Dendritic cell treated with granulocyte-macrophage colony-stimulating factor and Interleukin-4, amounts not matched to agents 40 ng/mL and 50 ng/mL, for 4 days (primary cell): ENCODE results near the gene SOWAHC.
"Not testable (repeated sequence)": the region's sequence is repeated elsewhere in the genome, so short reads cannot be mapped to it uniquely, and the experiment has no call there.

Experiments
- H3K27ac Mint-ChIP-seq: one replicate; pipeline ENCODE4 v1.8.0; 2022; ENCODE audit warnings: mild to moderate bottlenecking, mixed read lengths
- H3K27me3 Mint-ChIP-seq: one replicate; pipeline ENCODE4 v1.8.0; 2022; ENCODE audit warnings: mild to moderate bottlenecking, mixed read lengths
- H3K36me3 Mint-ChIP-seq: one replicate; pipeline ENCODE4 v1.8.0; 2022; ENCODE audit warnings: low read depth, mixed read lengths
- H3K4me1 Mint-ChIP-seq: one replicate; pipeline ENCODE4 v1.8.0; 2022; ENCODE audit warnings: low read depth, mixed read lengths
- H3K4me3 Mint-ChIP-seq: one replicate; pipeline ENCODE4 v1.8.0; 2022; ENCODE audit warnings: mild to moderate bottlenecking, moderate library complexity, mixed read lengths
- H3K9me3 Mint-ChIP-seq: one replicate; pipeline ENCODE4 v1.8.0; 2022; ENCODE audit warnings: mixed read lengths
- intact Hi-C: fragments of 100-400 bp; cut with micrococcal nuclease; formaldehyde crosslinking; loops from one replicate; pipeline ENCODE4 v1.15.0; 2022

The SOWAHC gene

DNA sequence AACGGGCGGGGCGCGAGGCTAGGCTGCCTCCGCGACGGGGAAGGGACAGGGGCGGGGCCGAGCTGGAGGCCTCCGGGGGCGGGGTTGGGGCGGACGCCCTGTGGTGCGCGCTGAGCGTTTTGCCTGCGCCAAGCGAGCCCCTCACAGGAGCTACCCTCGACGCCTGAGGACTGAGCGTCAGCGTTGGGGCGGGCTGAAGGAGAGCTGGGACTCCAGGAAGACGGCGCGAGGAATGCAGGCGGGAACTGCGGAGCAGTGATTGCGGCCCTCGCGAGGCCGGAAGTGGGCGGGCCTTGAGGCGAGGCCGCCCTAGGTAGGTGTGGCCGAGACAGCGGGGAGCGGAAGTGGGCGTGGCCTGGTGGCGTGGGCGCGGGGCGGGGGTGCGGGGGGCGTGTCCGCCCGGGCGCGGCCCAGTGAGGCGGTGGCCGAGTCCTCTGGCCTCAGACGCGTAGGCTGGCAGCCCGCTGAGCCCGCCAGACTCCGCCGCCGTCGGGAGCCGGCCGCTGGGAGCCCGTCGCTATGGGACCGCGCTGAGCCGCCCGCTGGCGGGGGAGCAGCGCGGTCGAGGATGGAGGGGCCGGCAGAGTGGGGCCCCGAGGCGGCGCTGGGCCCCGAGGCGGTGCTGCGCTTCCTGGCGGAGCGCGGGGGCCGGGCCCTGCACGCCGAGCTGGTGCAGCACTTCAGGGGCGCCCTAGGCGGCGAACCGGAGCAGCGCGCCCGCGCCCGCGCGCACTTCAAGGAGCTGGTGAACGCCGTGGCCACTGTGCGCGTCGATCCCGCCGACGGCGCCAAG is at the start of gene SOWAHC, which contains the start of gene SEPTIN10:
TSS of gene SOWAHC (plus strand) at position 443 of the 793 bp plus-strand sequence. CDS start at position 569, 126 bp downstream.
TSS of gene SEPTIN10 (minus strand) at position 45 of the 793 bp plus-strand sequence. CDS start 139 bp downstream, outside the sequence.
- Mint-ChIP-seq H3K27ac (peak within 1 kb of the TSS; percentile 91), H3K27me3 (peaks cover 60% of the 10 kb centered on the region), H3K4me1 (peaks cover 34% of the 10 kb centered on the region), H3K36me3 (peaks cover 6% of the 10 kb centered on the region), H3K9me3 (no peaks in the 10 kb centered on the region), H3K4me3 (peak within 1 kb of the TSS; percentile 83)
- intact Hi-C loops, result no loop called here

GRCh38 chr2:109575373-109575772 is 38.8 kb upstream of the SOWAHC start:
- Mint-ChIP-seq H3K27me3 (no peaks in the 10 kb centered on the region), H3K4me3 (no peak overlapping the region), H3K9me3 (no peaks in the 10 kb centered on the region), H3K4me1 (no peaks in the 10 kb centered on the region), H3K36me3 (peaks cover 36% of the 10 kb centered on the region), H3K27ac (no peak overlapping the region)
- intact Hi-C loops, result no loop called here

DNA sequence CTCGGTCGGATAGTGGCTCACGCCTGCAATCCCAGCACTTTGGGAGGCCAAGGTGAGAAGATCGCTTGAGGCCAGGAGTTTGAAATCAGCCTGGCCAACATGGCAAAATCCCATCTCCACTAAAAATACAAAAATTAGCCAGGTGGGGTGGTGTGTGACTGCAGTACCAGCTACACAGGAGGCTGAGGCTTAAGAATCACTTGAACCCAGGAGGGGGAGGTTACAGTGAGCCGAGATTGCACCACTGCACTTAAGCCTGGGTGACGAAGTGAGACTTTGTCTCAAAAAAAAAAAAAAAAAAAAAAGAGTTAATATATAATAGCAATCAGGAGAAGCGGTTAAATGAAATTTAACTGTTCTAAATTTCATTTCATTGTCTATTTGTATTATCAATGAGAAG is 36.5 kb upstream of the SOWAHC start:
- H3K4me3 Mint-ChIP-seq, H3K27ac Mint-ChIP-seq, H3K4me1 Mint-ChIP-seq, H3K9me3 Mint-ChIP-seq, intact Hi-C loops, H3K27me3 Mint-ChIP-seq: not testable (repeated sequence)
- peaks cover 30% of the 10 kb centered on the region for H3K36me3 Mint-ChIP-seq

DNA sequence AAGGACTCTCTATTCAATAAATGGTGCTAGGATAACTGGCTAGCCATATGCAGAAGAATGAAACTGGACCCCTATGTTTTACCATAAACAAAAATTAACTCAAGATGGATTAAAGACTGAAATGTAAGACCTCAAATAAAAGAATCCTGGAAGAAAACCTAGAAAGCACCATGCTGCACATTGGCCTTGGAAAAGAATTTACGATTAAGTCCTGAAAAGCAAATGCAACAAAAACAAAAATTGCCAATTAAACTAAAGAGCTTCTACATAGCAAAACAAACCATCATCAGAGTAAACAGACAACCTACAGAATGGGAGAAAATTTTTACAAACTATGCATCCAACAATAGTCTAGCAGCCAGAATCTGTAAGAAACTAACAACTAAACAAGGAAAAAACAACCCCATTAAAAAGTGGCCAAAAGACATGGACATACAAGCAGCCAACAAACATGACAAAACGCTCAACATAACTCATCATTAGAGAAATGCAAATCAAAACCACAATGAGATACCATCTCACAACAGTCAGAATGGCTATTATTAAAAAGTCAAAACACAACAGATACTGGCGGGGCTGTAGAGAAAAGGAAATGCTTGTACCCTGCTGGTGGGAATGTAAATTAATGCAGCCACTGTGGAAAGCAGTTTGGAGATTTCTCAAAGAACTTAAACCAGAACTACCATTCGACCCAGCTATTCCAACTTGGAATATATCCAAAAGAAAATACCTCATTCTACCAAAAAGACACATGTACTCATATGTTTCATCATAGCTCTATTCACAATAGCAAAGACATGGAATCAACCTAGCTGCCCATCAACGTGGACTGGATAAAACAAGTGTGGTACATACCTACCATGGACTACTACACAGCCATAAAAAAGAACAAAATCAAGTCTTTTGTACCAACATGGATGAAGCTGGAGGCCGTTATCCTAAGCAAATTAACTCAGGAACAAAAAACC is 31.0 kb upstream of the SOWAHC start:
- H3K4me3 Mint-ChIP-seq, result no peak overlapping the region
- intact Hi-C loops, result no loop called here
- no peaks in the 10 kb centered on the region for H3K9me3 Mint-ChIP-seq
- H3K36me3 Mint-ChIP-seq, result peaks cover 42% of the 10 kb centered on the region
- no peaks in the 10 kb centered on the region for H3K4me1 Mint-ChIP-seq
- peaks cover 2% of the 10 kb centered on the region for H3K27me3 Mint-ChIP-seq
- H3K27ac Mint-ChIP-seq, result no peak overlapping the region

GRCh38 chr2:109586687-109587086 is 27.5 kb upstream of the SOWAHC start:
- peaks cover 2% of the 10 kb centered on the region for H3K27me3 Mint-ChIP-seq
- peaks cover 47% of the 10 kb centered on the region for H3K36me3 Mint-ChIP-seq
- intact Hi-C loops, result no loop called here
- H3K27ac Mint-ChIP-seq, result no peak overlapping the region
- no peak overlapping the region for H3K4me3 Mint-ChIP-seq
- H3K4me1 Mint-ChIP-seq, result no peaks in the 10 kb centered on the region
- no peaks in the 10 kb centered on the region for H3K9me3 Mint-ChIP-seq

DNA sequence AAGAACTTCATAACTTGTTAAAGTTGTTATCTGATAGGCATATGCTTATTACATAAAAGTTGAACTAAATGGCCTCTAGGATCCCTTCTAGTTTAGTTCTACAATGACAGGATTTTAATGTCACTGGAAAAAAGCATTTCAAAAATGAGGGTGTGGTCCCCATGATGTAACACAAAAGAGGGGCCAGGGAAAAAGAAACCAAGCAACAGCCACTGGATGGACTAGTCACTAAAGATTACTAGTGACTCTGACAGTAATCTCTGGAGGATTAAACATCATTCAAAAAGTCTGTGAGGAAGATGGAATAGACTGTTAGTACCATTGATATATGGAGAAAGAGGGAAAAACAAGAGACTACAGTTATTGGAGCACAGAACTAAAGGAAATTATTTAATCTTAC is 23.0 kb upstream of the SOWAHC start:
- Mint-ChIP-seq H3K9me3 (no peaks in the 10 kb centered on the region), H3K27ac (no peak overlapping the region), H3K4me3 (no peak overlapping the region), H3K27me3 (peaks cover 2% of the 10 kb centered on the region), H3K36me3 (peaks cover 34% of the 10 kb centered on the region), H3K4me1 (no peaks in the 10 kb centered on the region)
- intact Hi-C loops, result no loop called here

- Mint-ChIP-seq H3K36me3 (peaks cover 30% of the 10 kb centered on the region), H3K4me1 (no peaks in the 10 kb centered on the region), H3K9me3 (no peaks in the 10 kb centered on the region), H3K27ac (no peak overlapping the region), H3K4me3 (no peak overlapping the region), H3K27me3 (no peaks in the 10 kb centered on the region)
- intact Hi-C loops, result no loop called here
Measured at GRCh38 chr2:109592905-109593304, 21.3 kb upstream of the SOWAHC start.

DNA sequence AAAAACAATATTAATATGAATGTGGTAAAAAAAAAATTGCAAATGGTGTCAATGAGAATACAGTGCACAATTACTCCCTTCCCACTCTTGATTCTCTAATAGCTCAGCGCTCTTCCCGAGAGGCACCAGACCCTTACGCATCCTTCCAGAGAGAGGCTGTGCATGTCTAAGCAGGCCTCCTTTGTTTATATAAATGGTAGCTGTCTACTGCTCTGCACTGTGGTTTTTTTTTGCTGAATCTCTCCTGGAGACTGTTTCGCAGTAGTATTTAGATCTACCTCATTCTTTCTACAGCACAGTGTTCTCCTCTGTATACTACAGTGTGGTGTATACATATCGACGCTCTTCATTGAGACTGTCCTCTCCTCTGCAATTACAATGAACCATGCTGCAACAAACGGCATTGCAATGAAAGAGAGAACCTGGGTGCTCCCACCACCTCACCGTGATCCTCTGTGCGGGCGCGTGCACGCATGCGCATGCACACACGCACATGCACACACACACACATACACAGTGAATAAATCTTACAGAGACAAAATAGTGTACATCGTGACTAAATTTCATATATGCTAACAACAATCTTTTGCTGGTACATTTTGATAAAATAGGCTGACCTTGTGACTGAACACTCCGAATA is 19.8 kb upstream of the SOWAHC start:
- H3K4me3 Mint-ChIP-seq, result no peak overlapping the region
- H3K36me3 Mint-ChIP-seq, result peaks cover 27% of the 10 kb centered on the region
- no peaks in the 10 kb centered on the region for H3K9me3 Mint-ChIP-seq
- H3K27me3 Mint-ChIP-seq, result no peaks in the 10 kb centered on the region
- no peak overlapping the region for H3K27ac Mint-ChIP-seq
- intact Hi-C loops, result no loop called here
- no peaks in the 10 kb centered on the region for H3K4me1 Mint-ChIP-seq

- no peaks in the 10 kb centered on the region for H3K9me3 Mint-ChIP-seq
- H3K27me3 Mint-ChIP-seq, result no peaks in the 10 kb centered on the region
- H3K4me3 Mint-ChIP-seq, result no peak overlapping the region
- peaks cover 21% of the 10 kb centered on the region for H3K36me3 Mint-ChIP-seq
- intact Hi-C loops, result no loop called here
- H3K4me1 Mint-ChIP-seq, result no peaks in the 10 kb centered on the region
- no peak overlapping the region for H3K27ac Mint-ChIP-seq
Measured at GRCh38 chr2:109595644-109596043, 18.5 kb upstream of the SOWAHC start.

GRCh38 chr2:109597283-109597682 is 16.9 kb upstream of the SOWAHC start:
- no peak overlapping the region for H3K4me3 Mint-ChIP-seq
- no peaks in the 10 kb centered on the region for H3K9me3 Mint-ChIP-seq
- intact Hi-C loops, result no loop called here
- no peak overlapping the region for H3K27ac Mint-ChIP-seq
- H3K4me1 Mint-ChIP-seq, result no peaks in the 10 kb centered on the region
- H3K36me3 Mint-ChIP-seq, result peaks cover 13% of the 10 kb centered on the region
- no peaks in the 10 kb centered on the region for H3K27me3 Mint-ChIP-seq

DNA sequence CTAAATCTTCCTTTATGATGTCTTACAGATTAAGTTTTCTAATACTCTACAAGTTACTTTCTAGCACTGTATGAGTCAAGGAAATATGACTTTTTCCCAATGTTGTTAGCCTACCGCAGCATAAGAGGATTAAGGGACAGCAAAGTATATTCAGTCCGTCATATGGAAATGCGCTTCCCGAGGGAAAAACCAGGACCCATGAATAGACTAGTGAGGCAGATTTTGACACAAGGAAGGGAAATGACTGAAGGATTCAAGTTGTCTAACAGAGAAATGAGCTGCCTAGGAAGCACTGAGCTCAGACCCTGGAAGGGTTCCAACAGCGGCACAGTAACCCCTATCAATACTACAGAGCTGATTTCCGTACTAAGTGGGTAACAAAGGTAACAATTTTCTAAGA is 12.4 kb upstream of the SOWAHC start:
- no peak overlapping the region for H3K27ac Mint-ChIP-seq
- H3K27me3 Mint-ChIP-seq, result peaks cover 6% of the 10 kb centered on the region
- H3K4me1 Mint-ChIP-seq, result peaks cover 4% of the 10 kb centered on the region
- no peaks in the 10 kb centered on the region for H3K9me3 Mint-ChIP-seq
- no peaks in the 10 kb centered on the region for H3K36me3 Mint-ChIP-seq
- intact Hi-C loops, result no loop called here
- no peak overlapping the region for H3K4me3 Mint-ChIP-seq

DNA sequence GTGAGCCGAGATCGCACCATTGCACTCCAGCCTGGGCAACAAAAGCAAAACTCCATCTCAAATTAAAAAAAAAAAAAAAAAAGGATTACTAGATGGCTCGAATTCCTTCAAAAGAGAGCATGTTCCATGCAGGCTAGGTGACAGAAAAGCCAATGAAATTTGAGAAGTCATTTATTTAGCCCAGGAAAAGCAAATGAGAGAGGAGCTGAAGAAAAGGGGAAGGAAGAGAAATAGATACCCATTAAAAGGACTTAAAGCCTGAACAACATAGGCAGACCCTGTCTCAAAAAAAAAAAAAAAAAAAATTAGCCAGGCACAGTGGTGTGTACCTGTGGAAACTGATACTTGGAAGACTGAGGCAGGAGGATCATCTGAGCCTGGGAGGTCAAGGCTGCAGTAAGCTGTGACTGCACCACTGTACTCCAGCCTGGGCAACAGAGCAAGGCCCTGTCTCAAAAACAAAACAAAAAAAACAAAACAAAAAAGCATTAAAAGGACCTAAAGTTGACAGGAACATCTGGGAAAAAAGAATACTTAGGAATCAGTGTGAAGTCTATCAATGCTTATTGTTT is 11.5 kb upstream of the SOWAHC start:
- Mint-ChIP-seq H3K9me3 (no peaks in the 10 kb centered on the region), H3K4me3 (no peak overlapping the region), H3K4me1 (peaks cover 4% of the 10 kb centered on the region), H3K27me3 (peaks cover 8% of the 10 kb centered on the region), H3K36me3 (no peaks in the 10 kb centered on the region), H3K27ac (no peak overlapping the region)
- intact Hi-C loops, result no loop called here

DNA sequence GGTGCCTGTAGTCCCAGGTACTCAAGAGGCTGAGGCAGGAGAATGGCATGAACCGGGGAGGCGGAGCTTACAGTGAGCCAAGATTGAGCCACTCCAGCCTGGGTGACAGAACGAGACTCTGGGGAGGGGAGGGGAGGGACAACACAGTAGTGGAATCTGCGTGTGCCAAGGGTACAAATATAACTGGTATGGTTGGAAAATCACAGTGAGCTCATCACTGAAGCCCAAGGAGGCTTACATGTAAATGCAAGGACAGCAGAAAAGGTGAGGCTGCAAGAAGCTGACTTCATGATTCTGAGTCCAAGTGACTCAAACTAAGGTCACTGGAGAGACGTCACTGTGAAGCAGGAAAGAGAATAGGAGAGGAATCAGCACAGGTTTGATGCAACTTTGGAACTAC is 9.6 kb upstream of the SOWAHC start:
- no peaks in the 10 kb centered on the region for H3K36me3 Mint-ChIP-seq
- no peak overlapping the region for H3K4me3 Mint-ChIP-seq
- H3K9me3 Mint-ChIP-seq, result no peaks in the 10 kb centered on the region
- intact Hi-C loops, result no loop called here
- peaks cover 20% of the 10 kb centered on the region for H3K27me3 Mint-ChIP-seq
- peaks cover 12% of the 10 kb centered on the region for H3K4me1 Mint-ChIP-seq
- no peak overlapping the region for H3K27ac Mint-ChIP-seq
